ENCODE results near the gene CRAT. TPM values are rescaled to one million over a fixed set of nuclear protein-coding genes. Genes with fewer than 3 reads are reported as not detected.

Gene CRAT
- total RNA-seq, 2 experiments from 2014 or later, result 14.1 to 17.6 TPM

DNA sequence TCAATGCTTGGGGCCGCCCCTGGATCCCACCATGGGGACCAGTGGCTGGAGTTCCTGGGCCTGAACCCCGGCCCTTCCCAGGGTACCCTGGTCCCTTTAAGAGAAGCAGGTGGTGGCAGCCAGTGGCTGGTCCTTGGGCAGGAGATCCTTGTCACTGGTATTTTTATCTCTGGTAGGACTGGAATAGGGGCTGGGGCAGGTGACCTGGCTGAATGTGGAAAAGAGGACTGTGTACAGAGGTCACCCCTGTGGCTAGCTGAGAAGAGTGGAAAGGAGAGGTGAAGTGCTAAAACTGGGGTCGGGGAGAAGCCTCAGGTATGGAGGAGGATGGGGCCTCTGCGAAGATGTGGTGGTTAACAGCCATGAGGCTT is 7.0 kb downstream of the CRAT start:
- Mint-ChIP-seq H3K4me3 (no peak overlapping the region), H3K4me1 (peaks cover under 1% of the 10 kb centered on the region), H3K27me3 (no peaks in the 10 kb centered on the region), H3K9me3 (ENCODE audit: low read depth) (no peaks in the 10 kb centered on the region), H3K27ac (no peak overlapping the region), H3K36me3 (no peaks in the 10 kb centered on the region)
- CTCF ChIA-PET, result interaction anchor here (1.2 to 1.4 kb wide), 3 partner anchors 10 to 31 kb away, joined by 3 read pairs; no protein-coding TSS in a partner anchor
- DNase-seq (no peak), ATAC-seq (no peak)

DNA sequence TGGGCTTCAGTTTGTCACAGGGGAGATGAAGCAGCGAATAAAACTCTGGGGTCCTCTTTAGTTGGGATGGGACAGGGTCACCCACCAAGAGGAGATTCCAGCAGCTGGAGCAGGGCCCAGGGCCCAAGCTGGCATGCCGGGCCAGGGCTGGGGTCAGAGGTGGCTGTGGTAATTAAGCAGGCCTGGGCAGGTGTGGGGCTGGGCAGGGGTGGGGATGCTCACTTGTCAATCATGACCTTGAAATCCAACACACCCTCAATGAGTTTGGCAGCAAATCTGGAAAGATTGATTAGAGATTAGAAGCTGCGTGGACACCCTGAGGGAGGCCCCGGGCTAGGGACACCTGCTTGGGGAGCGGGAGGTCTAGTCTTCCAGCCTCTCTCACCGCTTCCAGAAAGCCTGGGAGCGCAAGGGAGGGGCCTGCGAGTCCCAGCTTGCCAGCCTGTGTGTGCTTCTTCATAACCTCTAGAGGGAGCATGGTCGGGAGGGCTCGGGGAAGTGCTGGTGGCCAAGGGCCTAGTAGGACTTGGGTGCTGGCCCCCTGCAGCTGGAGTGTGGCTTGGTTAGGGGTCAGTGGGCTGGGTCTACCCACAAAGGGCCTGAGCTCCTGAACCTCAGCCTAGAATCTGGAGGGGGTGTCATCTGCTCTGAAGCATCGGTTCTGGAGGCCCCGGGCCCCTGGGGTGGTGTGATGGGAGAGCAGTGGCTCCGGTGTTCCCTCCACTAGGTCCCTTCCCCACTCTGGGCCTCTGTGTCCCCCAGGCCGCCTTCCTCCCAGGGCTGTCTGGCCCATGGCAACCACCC is 7.6 kb downstream of the CRAT start:
- H3K36me3 Mint-ChIP-seq, result no peaks in the 10 kb centered on the region
- no peaks in the 10 kb centered on the region for H3K9me3 Mint-ChIP-seq (ENCODE audit: low read depth)
- CTCF ChIA-PET, result interaction anchor here (1.2 to 1.4 kb wide), 3 partner anchors 11 to 31 kb away, joined by 3 read pairs; no protein-coding TSS in a partner anchor
- H3K4me3 Mint-ChIP-seq, result no peak overlapping the region
- DNase-seq (no peak), ATAC-seq (peak; percentile 57)
- H3K4me1 Mint-ChIP-seq, result no peaks in the 10 kb centered on the region
- H3K27ac Mint-ChIP-seq, result no peak overlapping the region
- H3K27me3 Mint-ChIP-seq, result no peaks in the 10 kb centered on the region

DNA sequence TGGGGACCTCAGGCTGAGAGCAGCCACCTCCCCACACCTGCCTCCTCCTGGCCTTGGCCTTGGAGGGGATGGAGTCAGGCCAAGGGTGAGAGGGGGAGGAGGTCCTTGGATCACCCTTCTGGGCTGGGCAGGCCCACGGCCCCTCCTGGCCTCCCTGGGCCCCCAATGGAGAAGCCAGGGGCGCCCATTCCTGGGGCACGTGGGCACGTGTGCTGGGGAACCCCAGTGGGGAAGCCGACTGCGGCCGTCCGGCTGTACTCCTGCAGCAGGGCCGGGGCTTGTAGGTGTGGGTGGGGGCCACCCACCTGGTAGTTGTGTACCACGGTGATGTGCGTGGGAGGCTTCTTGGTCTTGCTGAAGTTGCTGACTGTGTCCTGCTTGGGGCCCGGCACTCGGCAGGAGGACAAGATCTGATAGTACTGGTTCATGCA is 8.5 kb downstream of the CRAT start:
- Mint-ChIP-seq H3K4me1 (no peaks in the 10 kb centered on the region), H3K9me3 (ENCODE audit: low read depth) (no peaks in the 10 kb centered on the region), H3K27me3 (no peaks in the 10 kb centered on the region), H3K27ac (no peak overlapping the region), H3K36me3 (no peaks in the 10 kb centered on the region), H3K4me3 (no peak overlapping the region)
- ATAC-seq, result no peak
- no peak for DNase-seq
- CTCF ChIA-PET, result interaction anchor here (1.0 to 1.4 kb wide), 2 partner anchors 9 to 30 kb away, joined by 3 read pairs; partner anchors contain the start of genes CRAT and PTPA

DNA sequence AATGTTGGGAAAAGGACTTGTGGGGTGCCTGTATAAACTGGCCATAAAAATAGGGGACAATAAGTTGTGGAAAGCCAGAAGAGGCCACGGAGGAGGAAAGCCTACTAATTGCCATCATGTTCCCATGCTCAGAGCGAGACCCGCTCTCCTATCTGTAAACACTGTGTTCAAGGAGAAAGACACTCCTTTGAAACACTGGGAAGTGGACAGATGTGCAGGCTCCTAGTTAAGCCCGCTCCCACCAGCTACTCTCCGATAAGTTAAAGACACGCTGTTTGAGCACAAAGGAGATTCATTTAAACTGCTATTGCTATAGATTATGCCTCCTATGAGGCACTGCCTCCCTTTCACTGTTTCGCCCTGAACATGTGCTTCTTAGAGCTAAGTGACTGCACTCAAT is 9.3 kb downstream of the CRAT start:
- H3K27me3 Mint-ChIP-seq, result no peaks in the 10 kb centered on the region
- ATAC-seq (no peak), DNase-seq (no peak)
- no peaks in the 10 kb centered on the region for H3K9me3 Mint-ChIP-seq (ENCODE audit: low read depth)
- H3K27ac Mint-ChIP-seq, result no peak overlapping the region
- H3K4me1 Mint-ChIP-seq, result no peaks in the 10 kb centered on the region
- H3K36me3 Mint-ChIP-seq, result no peaks in the 10 kb centered on the region
- CTCF ChIA-PET, result interaction anchor here (1.0 kb wide), 1 partner anchor 10 kb away, joined by 3 read pairs; the partner anchor contains the start of genes CRAT and PTPA
- no peak overlapping the region for H3K4me3 Mint-ChIP-seq

DNA sequence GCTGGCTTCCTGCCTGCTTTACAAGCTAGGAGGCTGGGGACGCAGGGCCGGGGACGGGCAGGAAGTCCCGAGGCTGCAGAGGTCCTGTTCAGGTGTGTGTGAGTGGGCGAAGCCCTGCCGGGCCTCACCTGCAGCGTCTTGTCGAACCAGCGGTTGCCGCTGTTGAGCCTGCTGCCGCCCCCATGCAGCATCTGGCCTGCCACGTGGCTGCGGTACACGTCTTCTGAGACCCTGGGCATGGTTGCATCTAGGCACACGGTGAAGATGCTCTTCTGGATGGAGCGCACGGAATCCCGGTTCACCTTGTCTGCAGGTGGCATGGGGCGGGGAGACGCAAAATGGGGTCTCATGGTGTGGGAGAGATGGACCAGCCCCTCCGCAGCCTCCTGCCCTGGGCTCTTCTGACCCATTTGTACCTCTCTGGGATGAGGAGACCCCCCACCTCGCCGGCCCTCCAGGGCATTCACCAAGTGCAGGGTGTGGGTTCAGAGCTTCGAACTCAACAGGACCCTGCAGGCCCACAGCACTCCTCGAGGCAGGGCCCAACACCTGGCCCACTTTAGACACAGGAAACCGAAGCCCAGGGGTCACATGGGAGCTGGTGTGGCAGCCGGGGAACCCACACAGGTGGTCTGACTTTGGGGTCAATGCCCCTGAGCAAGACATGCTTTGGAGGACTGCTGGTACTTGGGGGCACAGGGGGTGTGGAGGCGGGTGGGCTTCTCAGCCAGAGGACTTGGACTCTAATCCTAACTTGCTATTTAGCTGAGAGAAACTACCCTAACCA is 10.0 kb downstream of the CRAT start:
- Mint-ChIP-seq H3K4me1 (no peaks in the 10 kb centered on the region), H3K4me3 (no peak overlapping the region), H3K27me3 (no peaks in the 10 kb centered on the region), H3K9me3 (ENCODE audit: low read depth) (no peaks in the 10 kb centered on the region), H3K27ac (no peak overlapping the region), H3K36me3 (no peaks in the 10 kb centered on the region)
- DNase-seq (no peak), ATAC-seq (no peak)
- CTCF ChIA-PET, result interaction anchor here (1.0 kb wide), 1 partner anchor 11 kb away, joined by 3 read pairs; the partner anchor contains the start of genes CRAT and PTPA

DNA sequence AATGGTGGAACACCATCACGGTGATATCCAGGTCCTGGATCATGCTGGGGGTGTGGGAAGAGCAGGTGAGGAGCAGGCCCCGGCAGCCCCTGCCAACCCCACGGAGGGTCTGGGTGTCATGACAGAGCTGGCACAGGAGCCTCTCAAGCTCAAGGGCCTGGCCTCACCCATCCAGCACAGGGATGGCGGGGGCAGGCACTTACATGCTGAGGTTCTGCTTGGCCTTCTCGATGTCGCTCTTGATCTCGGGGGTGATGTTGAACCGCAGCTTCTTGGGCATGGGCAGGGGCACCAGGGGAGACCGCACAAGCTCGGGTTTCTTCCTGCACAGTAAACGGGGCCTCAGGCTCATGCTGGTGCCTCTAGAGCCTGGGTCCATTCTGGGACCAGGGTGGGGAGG is 12.3 kb downstream of the CRAT start:
- Mint-ChIP-seq H3K4me1 (no peaks in the 10 kb centered on the region), H3K4me3 (no peak overlapping the region), H3K27ac (no peak overlapping the region), H3K27me3 (no peaks in the 10 kb centered on the region), H3K36me3 (no peaks in the 10 kb centered on the region), H3K9me3 (ENCODE audit: low read depth) (no peaks in the 10 kb centered on the region)
- ATAC-seq (no peak), DNase-seq (no peak)
- CTCF ChIA-PET, result interaction anchor here (1.1 to 1.5 kb wide), 2 partner anchors 33 to 41 kb away, joined by 3 to 4 read pairs; no protein-coding TSS in a partner anchor

DNA sequence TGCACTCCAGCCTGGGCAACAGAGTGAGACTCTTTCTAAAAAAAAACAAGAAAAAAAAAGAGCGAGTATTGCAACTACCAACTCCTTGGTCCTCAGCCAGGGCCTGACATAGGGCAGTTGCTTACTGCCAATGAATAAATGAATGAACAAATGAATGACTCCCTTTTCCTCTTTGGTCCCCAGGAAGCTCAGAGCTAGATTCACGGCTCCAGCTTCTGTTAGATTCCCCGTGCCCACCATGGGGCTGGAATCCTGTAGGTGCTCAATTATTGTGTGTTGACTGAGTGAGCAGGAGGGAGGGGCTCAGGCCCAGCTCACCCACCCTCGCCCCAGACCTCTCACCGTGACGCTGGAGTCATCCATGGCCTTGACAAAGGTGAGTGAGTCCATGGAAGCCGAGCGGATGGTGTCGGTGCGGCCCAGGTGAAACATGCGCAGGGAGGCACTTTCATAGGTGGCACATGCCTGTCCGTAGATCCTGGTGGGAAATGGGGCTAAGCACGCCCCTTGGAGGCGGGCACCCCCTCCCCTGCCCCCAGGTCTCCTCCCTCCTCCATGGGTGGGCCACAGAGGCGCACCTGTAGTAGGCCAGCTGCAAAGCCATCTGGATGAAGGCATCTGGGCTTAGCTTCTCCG is 12.8 kb downstream of the CRAT start:
- Mint-ChIP-seq H3K27me3 (no peaks in the 10 kb centered on the region), H3K27ac (no peak overlapping the region), H3K9me3 (ENCODE audit: low read depth) (no peaks in the 10 kb centered on the region), H3K4me1 (no peaks in the 10 kb centered on the region), H3K36me3 (no peaks in the 10 kb centered on the region), H3K4me3 (no peak overlapping the region)
- CTCF ChIA-PET, result interaction anchor here (1.0 to 1.5 kb wide), 3 partner anchors 34 to 45 kb away, joined by 3 to 4 read pairs (median 3); no protein-coding TSS in a partner anchor
- DNase-seq (no peak), ATAC-seq (no peak)

DNA sequence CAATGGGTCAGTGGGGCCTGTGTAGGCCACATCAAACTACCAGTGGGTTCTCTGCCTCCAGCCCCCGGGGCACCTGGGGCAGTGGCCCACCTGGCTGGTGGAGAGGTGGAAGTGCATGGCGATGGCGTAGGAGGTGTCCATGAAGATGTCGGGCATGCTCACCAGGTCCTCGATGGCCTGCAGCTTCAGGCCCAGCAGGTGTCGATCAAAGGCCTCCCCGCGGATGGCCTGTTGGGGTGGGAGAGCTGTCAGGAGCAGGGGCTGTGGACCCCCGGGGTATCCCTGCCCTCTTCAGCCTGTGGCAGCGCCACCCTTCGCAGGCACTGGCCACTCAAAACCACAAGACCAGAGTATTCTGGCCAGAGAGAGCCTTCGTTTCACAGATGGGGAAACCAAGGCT is 14.7 kb downstream of the CRAT start:
- H3K36me3 Mint-ChIP-seq, result no peaks in the 10 kb centered on the region
- CTCF ChIA-PET, result no interaction called here
- H3K4me1 Mint-ChIP-seq, result no peaks in the 10 kb centered on the region
- DNase-seq (no peak), ATAC-seq (no peak)
- no peaks in the 10 kb centered on the region for H3K27me3 Mint-ChIP-seq
- no peaks in the 10 kb centered on the region for H3K9me3 Mint-ChIP-seq (ENCODE audit: low read depth)
- no peak overlapping the region for H3K4me3 Mint-ChIP-seq
- H3K27ac Mint-ChIP-seq, result no peak overlapping the region

DNA sequence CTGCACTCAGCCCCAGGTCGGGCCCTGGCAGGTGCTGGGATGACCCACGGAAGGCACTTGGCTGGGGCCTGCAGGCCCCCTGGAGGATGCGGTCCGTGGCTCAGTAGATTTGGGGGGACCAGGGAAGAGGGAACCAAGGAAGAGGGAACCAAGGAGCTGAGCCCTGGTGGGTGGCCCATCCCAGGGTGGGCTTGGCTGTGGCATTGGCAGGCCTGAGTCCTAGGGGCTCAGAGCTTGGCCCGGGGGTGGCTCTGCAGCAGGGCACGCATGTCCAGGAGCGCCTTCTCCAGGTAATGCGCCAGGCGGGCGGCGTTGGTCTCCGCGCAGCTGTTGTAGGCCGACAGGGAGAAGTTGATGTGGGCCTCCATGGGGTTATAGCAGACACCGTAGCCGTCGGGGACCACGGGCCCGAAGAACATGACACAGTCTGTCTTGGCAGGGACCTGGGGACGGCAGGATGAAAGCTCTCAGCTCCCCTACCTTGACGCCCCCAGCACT is 15.4 kb downstream of the CRAT start:
- DNase-seq, result no peak
- Mint-ChIP-seq H3K9me3 (ENCODE audit: low read depth) (no peaks in the 10 kb centered on the region), H3K27ac (no peak overlapping the region), H3K4me1 (no peaks in the 10 kb centered on the region), H3K27me3 (no peaks in the 10 kb centered on the region), H3K4me3 (no peak overlapping the region), H3K36me3 (no peaks in the 10 kb centered on the region)
- ATAC-seq, result no peak
- CTCF ChIA-PET, result no interaction called here

DNA sequence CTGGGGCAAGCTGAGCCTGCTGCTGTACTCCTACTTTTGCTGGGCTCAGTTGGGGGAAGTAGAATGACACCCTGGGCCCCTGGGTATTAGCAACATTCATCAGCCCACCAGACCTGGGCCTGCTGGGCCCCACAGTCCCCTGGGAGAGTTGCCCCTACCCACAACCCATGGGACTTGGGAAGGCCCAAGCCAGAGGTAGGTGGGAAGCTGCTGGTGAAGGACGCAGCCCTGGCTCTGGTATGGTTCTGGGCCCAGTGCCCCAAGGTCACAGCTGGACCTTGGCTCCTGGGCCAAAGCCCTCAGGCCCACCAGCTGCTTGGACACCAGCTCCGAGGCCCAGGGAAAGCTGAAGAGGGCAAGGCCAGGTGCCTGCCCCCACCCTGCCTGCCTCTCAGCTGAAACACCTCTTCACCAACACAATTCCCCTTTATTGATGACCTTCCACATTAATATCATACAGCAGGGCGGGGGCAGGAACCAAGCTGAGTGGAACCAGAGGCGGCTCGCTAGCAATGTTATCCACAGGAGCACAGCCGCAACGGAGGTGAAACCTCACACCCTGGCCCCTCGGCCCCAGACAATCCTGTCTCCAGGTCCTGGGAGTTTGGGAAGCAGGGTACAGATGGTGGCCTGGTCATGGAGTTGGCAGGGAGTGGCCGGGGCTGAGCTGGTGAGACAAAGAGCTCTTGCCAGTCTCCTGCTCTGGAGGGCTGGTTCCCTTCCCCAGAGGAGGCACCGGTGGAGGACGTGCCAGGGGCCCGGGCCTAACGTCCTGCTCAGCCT is 16.0 kb downstream of the CRAT start:
- Mint-ChIP-seq H3K4me1 (no peaks in the 10 kb centered on the region), H3K27me3 (no peaks in the 10 kb centered on the region), H3K27ac (no peak overlapping the region), H3K4me3 (no peak overlapping the region), H3K9me3 (ENCODE audit: low read depth) (no peaks in the 10 kb centered on the region), H3K36me3 (no peaks in the 10 kb centered on the region)
- ATAC-seq (no peak), DNase-seq (no peak)
- CTCF ChIA-PET, result no interaction called here

DNA sequence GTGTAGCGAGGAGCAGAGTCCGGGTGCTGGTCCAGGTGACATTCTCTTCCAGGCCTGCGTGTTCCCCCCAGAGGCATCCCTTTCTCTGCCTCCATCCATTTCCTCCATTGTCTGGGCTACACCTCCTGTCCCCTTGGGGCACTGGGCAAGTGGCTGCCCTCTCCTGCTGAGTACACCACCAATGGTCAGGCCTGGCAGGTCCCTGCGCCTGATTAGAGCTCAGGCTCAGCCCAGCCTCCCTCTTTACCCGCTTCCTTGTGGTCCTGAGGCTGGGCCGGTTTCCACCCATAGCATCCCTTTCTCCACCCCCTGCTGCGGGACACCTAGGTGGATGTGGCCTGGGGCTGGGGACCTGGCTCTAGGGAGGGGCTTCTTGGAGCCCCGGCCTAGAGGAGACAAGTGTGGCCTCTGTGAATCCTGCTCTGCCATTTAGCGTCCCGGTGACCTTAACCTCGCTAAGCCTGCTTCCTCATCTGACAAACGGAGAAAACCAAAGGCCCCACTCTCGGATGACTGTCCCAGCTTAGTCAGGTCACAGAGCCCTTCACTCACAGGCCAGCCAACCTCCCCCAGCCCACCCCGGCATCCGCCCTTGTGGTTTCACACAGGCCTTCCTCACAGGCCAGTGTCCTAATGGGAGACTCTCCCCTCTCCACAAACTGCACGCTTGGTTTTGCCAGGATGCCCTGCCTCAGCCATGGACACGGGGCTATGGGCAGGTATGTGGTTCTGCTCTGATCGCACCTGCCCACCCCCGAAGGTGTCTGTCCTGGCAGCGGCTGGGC is 16.8 kb downstream of the CRAT start:
- Mint-ChIP-seq H3K9me3 (ENCODE audit: low read depth) (no peaks in the 10 kb centered on the region), H3K36me3 (no peaks in the 10 kb centered on the region), H3K27ac (no peak overlapping the region), H3K4me3 (no peak overlapping the region), H3K4me1 (no peaks in the 10 kb centered on the region), H3K27me3 (no peaks in the 10 kb centered on the region)
- CTCF ChIA-PET, result no interaction called here
- DNase-seq, result no peak
- ATAC-seq, result no peak

DNA sequence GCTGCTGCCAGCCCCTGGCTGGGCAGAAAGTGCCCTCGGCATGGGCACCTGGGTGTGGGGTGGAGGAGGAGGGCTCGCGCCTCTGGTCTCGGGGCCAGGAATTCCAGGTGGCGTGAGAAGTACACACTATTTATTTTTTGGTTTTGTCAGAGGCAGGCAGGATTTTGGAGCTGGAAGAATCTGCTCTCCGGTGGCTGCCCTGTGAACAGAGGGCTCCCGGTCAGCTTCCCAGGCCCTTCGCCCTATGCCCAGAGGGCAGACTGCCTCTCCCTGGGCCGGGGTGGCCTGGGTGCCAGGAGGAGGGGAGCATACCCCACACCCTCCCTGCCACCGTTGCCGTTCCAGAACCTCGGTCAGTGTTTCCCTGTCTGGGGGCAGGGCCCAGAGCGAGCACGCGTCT is 21.3 kb downstream of the CRAT start:
- CTCF ChIA-PET, result no interaction called here
- no peak overlapping the region for H3K4me3 Mint-ChIP-seq
- H3K4me1 Mint-ChIP-seq, result no peaks in the 10 kb centered on the region
- no peak overlapping the region for H3K27ac Mint-ChIP-seq
- peaks cover 8% of the 10 kb centered on the region for H3K36me3 Mint-ChIP-seq
- no peaks in the 10 kb centered on the region for H3K27me3 Mint-ChIP-seq
- DNase-seq (no peak), ATAC-seq (no peak)
- no peaks in the 10 kb centered on the region for H3K9me3 Mint-ChIP-seq (ENCODE audit: low read depth)
